ENCODE measurements around the gene PREX1. TPM values are rescaled to one million over a fixed set of nuclear protein-coding genes. Genes with fewer than 3 reads are reported as not detected.

Gene PREX1
- polyA plus RNA-seq, 4 donors: 13.7 to 16.7 (median 15.2) TPM

GRCh38 chr20:48574383-48574782 lies 253.4 kb downstream of the PREX1 start:
- no peak for DNase-seq (ENCODE audit: low read depth in 4 of 4, low spot score in 2 of 4)

Other genes with a start within 250 kb of the PREX1 start
- 10 to 100 TPM; 23.2 to 31.5 (median 27.2) TPM for gene ARFGEF2, start 93.7 kb upstream of the PREX1 start, polyA plus RNA-seq (ENCODE audit: insufficient read length in 4 of 4)
- 100 to 1,000 TPM in 3 of 4 donors, 10 to 100 TPM in 1; 94.6 to 113 (median 105) TPM for gene CSE1L, start 218.3 kb upstream of the PREX1 start, polyA plus RNA-seq (ENCODE audit: insufficient read length in 4 of 4)

Measured in left renal cortex interstitium (tissue), 4 donors.